PFSK-1 (cell line): ENCODE results near the gene HMCN2.

Source experiments
- FOXP2 ChIP-seq: optimal IDR thresholded peaks from 2 replicates; pipeline ENCODE3; 2011; ENCODE audit warnings: borderline replicate concordance, control low read depth, inconsistent platforms; ENCODE audit not compliant: insufficient read depth; ENCODE audit errors: extremely low read length, extremely low read depth
- POLR2AphosphoS5 ChIP-seq: IDR thresholded peaks from 2 replicates; pipeline ENCODE4 v1.6.1; 2012; ENCODE audit warnings: low read depth, mild to moderate bottlenecking, control low read depth, low read length, moderate library complexity
- REST ChIP-seq, 2 experiments: IDR thresholded peaks; 2 replicates each; pipeline versions ENCODE4 v1.6.1 to v1.8.0; 2011 to 2012; ENCODE audit warnings: low read depth in 2 of 2, low read length in 2 of 2, control low read depth in 1 of 2, inconsistent platforms in 1 of 2, mild to moderate bottlenecking in 1 of 2, moderate library complexity in 1 of 2; ENCODE audit not compliant: insufficient read depth in 1 of 2
- SIN3A ChIP-seq: IDR thresholded peaks from 2 replicates; pipeline ENCODE4 v1.6.1; 2012; ENCODE audit warnings: mild to moderate bottlenecking, low read length, moderate library complexity, borderline replicate concordance; ENCODE audit not compliant: insufficient read depth
- TAF1 ChIP-seq: IDR thresholded peaks from 2 replicates; pipeline ENCODE4 v1.6.1; 2012; ENCODE audit warnings: low read length, control low read depth, borderline replicate concordance; ENCODE audit not compliant: insufficient read depth

The HMCN2 gene

GRCh38 chr9:130407916-130408663 is 142.5 kb downstream of the HMCN2 start:
- TF ChIP-seq TAF1: no peak

- TF ChIP-seq REST (IDR thresholded peaks at IDR 0.05; ENCODE audit: insufficient read depth in 1 of 2, low read depth in 2 of 2, low read length in 2 of 2) (no peak), SIN3A (no peak), FOXP2 (no peak)
Observed at GRCh38 chr9:130408669-130409068, 143.1 kb downstream of the HMCN2 start.

- TF ChIP-seq TAF1 (no peak), FOXP2 (no peak), POLR2AphosphoS5 (no peak), SIN3A (no peak), REST (IDR thresholded peaks at IDR 0.05; ENCODE audit: insufficient read depth in 1 of 2, low read depth in 2 of 2, low read length in 2 of 2) (no peak)
Observed at GRCh38 chr9:130409246-130409645, 143.7 kb downstream of the HMCN2 start.

GRCh38 chr9:130410443-130410842 is 144.9 kb downstream of the HMCN2 start:
- TF ChIP-seq POLR2AphosphoS5 (no peak), SIN3A (no peak), TAF1 (no peak), FOXP2 (no peak), REST (IDR thresholded peaks at IDR 0.05; ENCODE audit: insufficient read depth in 1 of 2, low read depth in 2 of 2, low read length in 2 of 2) (no peak)

- TF ChIP-seq TAF1: no peak
- TF ChIP-seq FOXP2: no peak
- no peak for TF ChIP-seq REST (IDR thresholded peaks at IDR 0.05; ENCODE audit: insufficient read depth in 1 of 2, low read depth in 2 of 2, low read length in 2 of 2)
- no peak for TF ChIP-seq SIN3A
- TF ChIP-seq POLR2AphosphoS5: no peak
Observed at GRCh38 chr9:130411566-130411915, 146.0 kb downstream of the HMCN2 start.
